Neural cell (in vitro differentiated cells): ENCODE results near the gene STK10. TPM values are rescaled to one million over a fixed set of nuclear protein-coding genes. Genes with fewer than 3 reads are reported as not detected.

Experiments used
- H2AFZ ChIP-seq: fragments of 200-600, 300-800 bp; sonication (generic), shearing (Covaris generic); 2 replicates; pipeline ENCODE4 v1.6.0; 2014; ENCODE audit warnings: low read depth, mild to moderate bottlenecking, antibody characterized with exemption, low read length, moderate library complexity
- H3F3A ChIP-seq: fragments of 200-600 bp; shearing (Covaris generic); 2 replicates; pipeline ENCODE4 v1.6.1; 2016; ENCODE audit warnings: mild to moderate bottlenecking, moderate library complexity, mixed read lengths, antibody characterized with exemption, low read length; ENCODE audit not compliant: insufficient read depth, poor library complexity, severe bottlenecking
- H3K27ac ChIP-seq: fragments of 200-600, 300-800 bp; sonication (generic), shearing (Covaris generic); 2 replicates; pipeline ENCODE4 v1.5.1; 2014; ENCODE audit warnings: mild to moderate bottlenecking, low read length, moderate library complexity
- H3K27me3 ChIP-seq: fragments of 300-800, 200-600 bp; sonication (generic), shearing (Covaris generic); 2 replicates; pipeline ENCODE4 v1.6.0; 2014; ENCODE audit warnings: mild to moderate bottlenecking, low read depth, low read length, moderate library complexity; ENCODE audit not compliant: insufficient read depth
- H3K36me3 ChIP-seq: fragments of 300-800, 200-600 bp; sonication (generic), shearing (Covaris generic); 2 replicates; pipeline ENCODE4 v1.5.1; 2014; ENCODE audit warnings: mild to moderate bottlenecking, antibody characterized with exemption, low read length, moderate library complexity; ENCODE audit not compliant: insufficient read depth
- H3K4me2 ChIP-seq: fragments of 300-800, 200-600 bp; sonication (generic), shearing (Covaris generic); 2 replicates; pipeline ENCODE4 v1.6.0; 2014; ENCODE audit warnings: mild to moderate bottlenecking, low read length
- H3K4me3 ChIP-seq: fragments of 300-800, 200-600 bp; sonication (generic), shearing (Covaris generic); 2 replicates; pipeline ENCODE4 v1.5.1; 2014; ENCODE audit warnings: mild to moderate bottlenecking, low read length, moderate library complexity
- H3K79me2 ChIP-seq: fragments of 200-600 bp; shearing (Covaris generic); replicated peaks from 2 replicates; pipeline ENCODE4 v1.6.0; 2014; ENCODE audit warnings: mild to moderate bottlenecking, low read length, moderate library complexity; ENCODE audit not compliant: insufficient read depth
- H3K9ac ChIP-seq: fragments of 300-800, 200-600 bp; sonication (generic), shearing (Covaris generic); 2 replicates; pipeline ENCODE4 v1.6.1; 2016; ENCODE audit warnings: mild to moderate bottlenecking, low read length, mixed read lengths
- H3K9me2 ChIP-seq: fragments of 200-600 bp; shearing (Covaris generic); 2 replicates; pipeline ENCODE4 v1.6.1; 2016; ENCODE audit warnings: mild to moderate bottlenecking, low read length, mixed read lengths; ENCODE audit not compliant: insufficient read depth
- H3K9me3 ChIP-seq: fragments of 200-600, 300-800 bp; sonication (generic), shearing (Covaris generic); 2 replicates; pipeline ENCODE4 v1.6.1; 2016; ENCODE audit warnings: mild to moderate bottlenecking, mixed run types, low read length, moderate library complexity, mixed read lengths
- H4K20me1 ChIP-seq: fragments of 200-600 bp; shearing (Covaris generic); 2 replicates; pipeline ENCODE4 v1.6.1; 2016; ENCODE audit warnings: mild to moderate bottlenecking, mixed run types; ENCODE audit not compliant: insufficient read depth
- EP300 ChIP-seq: fragments of 450-650 bp; conservative IDR thresholded peaks from 2 replicates; pipeline ENCODE4 v1.6.1; 2014; ENCODE audit warnings: antibody characterized with exemption, mild to moderate bottlenecking, moderate library complexity; ENCODE audit not compliant: poor library complexity, severe bottlenecking
- EZH2 ChIP-seq: fragments of 200-600, 300-800 bp; shearing (Covaris generic), sonication (generic); IDR thresholded peaks from 2 replicates; pipeline ENCODE4 v1.6.1; 2014; ENCODE audit warnings: antibody characterized with exemption, low read length, borderline replicate concordance, mild to moderate bottlenecking; ENCODE audit not compliant: insufficient read depth, poor library complexity, severe bottlenecking
- MXI1 ChIP-seq: fragments of 450-650 bp; conservative IDR thresholded peaks from 2 replicates; pipeline ENCODE4 v1.6.1; 2014; ENCODE audit warnings: antibody characterized with exemption, mild to moderate bottlenecking; ENCODE audit not compliant: poor library complexity, severe bottlenecking
- POLR2AphosphoS5 ChIP-seq: IDR thresholded peaks from 2 replicates; pipeline ENCODE4 v1.6.1; 2012
- RAD21 ChIP-seq: fragments of 450-650 bp; conservative IDR thresholded peaks from 2 replicates; pipeline ENCODE4 v1.6.1; 2014; ENCODE audit warnings: antibody characterized with exemption, mild to moderate bottlenecking, moderate library complexity
- REST ChIP-seq: IDR thresholded peaks from 2 replicates; pipeline ENCODE4 v1.6.1; 2012; ENCODE audit warnings: borderline replicate concordance
- SMC3 ChIP-seq: fragments of 450-650 bp; conservative IDR thresholded peaks from 2 replicates; pipeline ENCODE4 v1.6.1; 2014; ENCODE audit warnings: antibody characterized with exemption, mild to moderate bottlenecking, moderate library complexity; ENCODE audit not compliant: poor library complexity
- TAF1 ChIP-seq: IDR thresholded peaks from 2 replicates; pipeline ENCODE4 v1.6.1; 2012; ENCODE audit warnings: low read depth
- polyA plus RNA-seq: library from polyadenylated mRNA; depleted of rRNA; stranded (reverse); fragments of >200 nt; gene quantifications from 2 replicates; pipeline ENCODE4 v1.2.3, GENCODE V29; 2014
- TF ChIP-seq, protein P1 (sequence below): fragments of 450-650 bp; IDR thresholded peaks from 2 replicates; pipeline ENCODE4 v1.5.1; 2014; ENCODE audit warnings: antibody characterized with exemption, mild to moderate bottlenecking, moderate library complexity; ENCODE audit not compliant: poor library complexity, severe bottlenecking

STK10 gene
- polyA plus RNA-seq, 1 donor from 2014 or later: 8.2 TPM

DNA sequence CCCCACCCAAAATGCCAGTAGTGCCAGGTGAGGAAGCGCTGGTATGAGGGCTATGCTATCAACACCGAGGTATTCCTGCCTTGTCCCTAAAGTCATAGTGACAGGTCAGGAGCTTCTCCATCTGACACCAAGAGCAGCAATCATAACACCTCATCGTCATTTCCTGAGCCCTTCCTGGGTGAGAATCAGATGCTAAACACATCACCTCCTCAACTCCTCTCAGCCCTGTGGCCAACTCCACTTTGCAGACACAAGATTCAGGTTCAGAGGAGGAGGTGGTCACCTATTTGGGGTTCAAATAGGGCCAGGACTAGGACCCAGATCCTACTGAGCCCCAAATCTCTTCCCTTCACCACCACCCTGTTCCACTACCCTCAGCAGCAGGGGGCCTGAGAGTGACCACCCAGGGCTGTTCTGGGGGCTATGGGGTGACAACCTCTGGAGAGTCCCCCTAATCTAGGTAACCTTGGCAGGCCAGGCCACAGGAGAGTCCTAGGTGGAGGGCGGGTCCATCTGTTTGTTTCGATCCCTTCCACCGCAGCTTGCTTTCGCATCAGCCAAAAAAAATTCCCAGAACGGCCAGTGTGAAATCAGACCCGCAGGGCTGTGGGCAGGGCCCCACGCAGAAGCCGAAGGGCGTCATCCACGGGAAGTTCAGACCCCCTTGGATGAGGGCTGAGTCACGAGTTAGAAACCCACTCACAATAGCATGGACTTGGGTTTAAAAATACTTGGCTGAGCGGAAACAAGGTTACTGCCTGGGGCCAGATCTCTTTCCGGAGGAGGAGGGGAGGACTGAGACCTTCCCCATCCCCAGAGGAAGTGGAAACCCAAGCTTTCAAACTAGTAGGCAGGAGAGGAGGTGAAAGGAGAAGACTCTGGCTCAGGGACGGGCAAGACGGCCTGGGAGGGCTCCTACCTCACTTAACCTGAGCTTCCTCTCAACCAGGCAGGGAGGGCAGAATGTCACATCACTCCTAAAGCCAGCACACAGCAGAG is 8.7 kb downstream of the STK10 start:
- H3K9me2 ChIP-seq: no peaks in the 10 kb centered on the region
- H4K20me1 ChIP-seq: no peaks in the 10 kb centered on the region
- H3K79me2 ChIP-seq: no peaks in the 10 kb centered on the region
- H3K9ac ChIP-seq: no peak overlapping the region
- no peaks in the 10 kb centered on the region for H3K27me3 ChIP-seq
- no peak overlapping the region for H3K4me2 ChIP-seq
- H3F3A ChIP-seq: no peaks in the 10 kb centered on the region
- H3K36me3 ChIP-seq: no peaks in the 10 kb centered on the region
- no peaks in the 10 kb centered on the region for H3K9me3 ChIP-seq
- H2AFZ ChIP-seq: no peak overlapping the region
- no peak overlapping the region for H3K27ac ChIP-seq
- H3K4me3 ChIP-seq: no peak overlapping the region
- TF ChIP-seq SMC3: no peak
- no peak for TF ChIP-seq POLR2AphosphoS5
- TF ChIP-seq EZH2: no peak
- TF ChIP-seq MXI1: no peak
- TF ChIP-seq EP300: no peak
- TF ChIP-seq RAD21: no peak
- TF ChIP-seq, protein P1, sequence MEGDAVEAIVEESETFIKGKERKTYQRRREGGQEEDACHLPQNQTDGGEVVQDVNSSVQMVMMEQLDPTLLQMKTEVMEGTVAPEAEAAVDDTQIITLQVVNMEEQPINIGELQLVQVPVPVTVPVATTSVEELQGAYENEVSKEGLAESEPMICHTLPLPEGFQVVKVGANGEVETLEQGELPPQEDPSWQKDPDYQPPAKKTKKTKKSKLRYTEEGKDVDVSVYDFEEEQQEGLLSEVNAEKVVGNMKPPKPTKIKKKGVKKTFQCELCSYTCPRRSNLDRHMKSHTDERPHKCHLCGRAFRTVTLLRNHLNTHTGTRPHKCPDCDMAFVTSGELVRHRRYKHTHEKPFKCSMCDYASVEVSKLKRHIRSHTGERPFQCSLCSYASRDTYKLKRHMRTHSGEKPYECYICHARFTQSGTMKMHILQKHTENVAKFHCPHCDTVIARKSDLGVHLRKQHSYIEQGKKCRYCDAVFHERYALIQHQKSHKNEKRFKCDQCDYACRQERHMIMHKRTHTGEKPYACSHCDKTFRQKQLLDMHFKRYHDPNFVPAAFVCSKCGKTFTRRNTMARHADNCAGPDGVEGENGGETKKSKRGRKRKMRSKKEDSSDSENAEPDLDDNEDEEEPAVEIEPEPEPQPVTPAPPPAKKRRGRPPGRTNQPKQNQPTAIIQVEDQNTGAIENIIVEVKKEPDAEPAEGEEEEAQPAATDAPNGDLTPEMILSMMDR: no peak
- no peak for TF ChIP-seq REST
- no peak for TF ChIP-seq TAF1

- Histone ChIP-seq H3K9me3 (no peaks in the 10 kb centered on the region), H3K9me2 (no peaks in the 10 kb centered on the region), H3K4me3 (no peak overlapping the region), H4K20me1 (no peaks in the 10 kb centered on the region), H3K36me3 (no peaks in the 10 kb centered on the region), H3K79me2 (no peaks in the 10 kb centered on the region), H3K27me3 (no peaks in the 10 kb centered on the region), H3K27ac (no peak overlapping the region), H2AFZ (no peak overlapping the region), H3K9ac (no peak overlapping the region), H3K4me2 (no peak overlapping the region), H3F3A (no peaks in the 10 kb centered on the region)
- TF ChIP-seq SMC3 (no peak), REST (no peak), EZH2 (no peak), EP300 (no peak)
Measured at GRCh38 chr5:172178301-172178987, 9.6 kb downstream of the STK10 start.
